Stimulated activated effector memory CD8-positive, alpha-beta T cell treated with anti-CD3 and anti-CD28 coated beads, Interleukin-12 subunit alpha, Interleukin-12 subunit beta, amount 100 ng/mL, for 72 hours (primary cell): ENCODE measurements around the gene ZFYVE28.

ENCODE experiments used
- ATAC-seq: fragments of 150-1000 bp; cut with Tn5 transposase; 2 replicates; pipeline ENCODE4 v1.10.0; 2021
- DNase-seq, 2 donors: peaks; one replicate each; pipeline ENCODE4 v3.0.0; 2021 to 2022; ENCODE audit warnings: low spot score in 2 of 2
- H3K27ac Mint-ChIP-seq: one replicate; pipeline ENCODE4 v1.8.0; 2022; ENCODE audit warnings: mild to moderate bottlenecking, mixed read lengths
- H3K36me3 Mint-ChIP-seq: one replicate; pipeline ENCODE4 v1.8.0; 2022; ENCODE audit warnings: mild to moderate bottlenecking, mixed read lengths
- H3K4me1 Mint-ChIP-seq: one replicate; pipeline ENCODE4 v1.8.0; 2022; ENCODE audit warnings: mixed read lengths
- H3K4me3 Mint-ChIP-seq: one replicate; pipeline ENCODE4 v1.8.0; 2022; ENCODE audit warnings: mild to moderate bottlenecking, mixed read lengths
- H3K9me3 Mint-ChIP-seq: one replicate; pipeline ENCODE4 v1.8.0; 2022; ENCODE audit warnings: mixed read lengths

Gene ZFYVE28

DNA sequence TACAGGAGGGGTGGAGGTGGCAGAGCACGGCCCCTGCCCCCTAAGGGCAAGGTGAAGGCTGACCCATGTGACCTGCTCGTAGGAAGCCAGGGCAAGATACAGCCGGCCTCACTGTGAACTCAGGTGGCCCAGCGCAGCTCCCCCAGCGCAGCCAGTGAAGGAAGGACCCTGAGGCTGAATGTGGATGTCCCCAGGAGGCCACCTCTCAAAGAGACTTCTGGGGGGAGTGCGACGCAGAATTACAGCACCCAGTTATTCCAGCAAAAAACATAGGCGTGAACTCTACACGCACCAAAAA is 52.6 kb downstream of the ZFYVE28 start:
- Mint-ChIP-seq H3K4me3 (peak overlapping the region; percentile 70), H3K4me1 (peaks cover 34% of the 10 kb centered on the region), H3K36me3 (peaks cover 4% of the 10 kb centered on the region), H3K27ac (peak overlapping the region; percentile 92), H3K9me3 (peaks cover 6% of the 10 kb centered on the region)
- no peak for ATAC-seq
- no peak for DNase-seq

DNA sequence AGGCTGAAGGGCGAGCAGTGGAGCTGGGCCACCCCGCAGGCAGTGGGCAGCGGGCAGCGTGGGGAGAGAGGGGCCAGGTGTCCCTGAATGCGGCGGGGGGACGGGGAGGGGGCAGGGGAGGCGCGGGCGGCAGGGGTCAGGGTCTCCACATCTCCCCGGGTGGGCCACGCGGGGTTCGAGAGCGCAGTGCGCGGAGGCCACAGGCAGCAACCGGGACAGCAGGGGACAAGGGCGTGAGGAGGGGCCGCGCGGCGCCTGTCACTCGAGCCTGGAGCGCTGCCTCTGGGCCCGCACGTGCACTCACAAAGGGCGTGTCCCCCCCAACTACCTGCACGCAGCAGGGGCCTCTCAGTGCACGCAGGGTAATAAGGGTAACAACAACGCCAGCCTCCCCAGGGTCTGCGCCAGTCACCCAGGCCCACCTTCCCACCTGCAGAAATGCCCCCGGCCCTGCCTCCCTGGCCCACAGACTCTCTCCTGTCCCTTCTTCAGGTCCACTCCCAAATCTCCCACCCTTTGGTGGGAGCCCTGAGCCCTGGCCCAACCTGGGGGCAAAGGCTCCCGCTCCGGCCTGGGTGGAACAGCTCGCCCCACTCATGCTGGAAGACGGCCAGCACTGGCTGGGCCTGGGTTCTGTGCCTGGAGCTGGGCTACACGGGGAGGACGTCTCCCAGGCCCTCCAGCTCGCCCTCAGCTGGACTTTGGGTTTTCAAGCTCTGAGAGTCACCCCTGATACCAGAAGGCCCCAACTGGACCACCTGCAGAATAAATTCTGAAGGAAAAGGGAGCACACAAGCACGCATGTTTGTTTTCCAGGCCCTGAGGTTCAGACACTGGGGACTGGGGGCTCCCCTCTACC is 53.2 kb downstream of the ZFYVE28 start:
- peak; percentile 8 for ATAC-seq
- H3K36me3 Mint-ChIP-seq, result no peaks in the 10 kb centered on the region
- H3K4me3 Mint-ChIP-seq, result peak overlapping the region; percentile 70
- no peak for DNase-seq
- peak overlapping the region; percentile 92 for H3K27ac Mint-ChIP-seq
- peaks cover 34% of the 10 kb centered on the region for H3K4me1 Mint-ChIP-seq
- H3K9me3 Mint-ChIP-seq, result peaks cover 6% of the 10 kb centered on the region

DNA sequence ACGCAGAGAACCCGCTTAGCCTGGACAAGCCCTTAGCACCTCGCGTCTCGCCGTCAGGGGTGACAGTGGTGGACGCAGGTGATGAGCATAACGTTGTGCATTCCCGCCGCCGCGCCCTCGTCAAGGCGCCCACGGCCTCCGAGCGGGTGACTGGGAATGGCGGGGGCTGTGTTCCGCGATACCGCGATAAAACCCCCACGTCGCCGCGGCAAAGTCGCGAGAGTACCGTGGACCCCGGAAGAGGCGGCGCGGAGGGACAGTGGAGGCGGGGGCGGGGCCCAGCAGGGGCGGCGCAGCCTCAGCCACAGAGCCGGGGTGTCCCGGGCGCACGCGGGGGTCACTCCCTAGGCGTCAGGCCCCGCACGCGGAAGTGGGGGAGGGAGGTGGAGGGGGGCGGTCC is 53.8 kb downstream of the ZFYVE28 start:
- Mint-ChIP-seq H3K27ac (peak overlapping the region; percentile 82), H3K4me3 (peak overlapping the region; percentile 70), H3K9me3 (peaks cover 6% of the 10 kb centered on the region), H3K4me1 (peaks cover 34% of the 10 kb centered on the region), H3K36me3 (no peaks in the 10 kb centered on the region)
- peak; percentile 38 to 70 for DNase-seq
- ATAC-seq, result peak; percentile 86

DNA sequence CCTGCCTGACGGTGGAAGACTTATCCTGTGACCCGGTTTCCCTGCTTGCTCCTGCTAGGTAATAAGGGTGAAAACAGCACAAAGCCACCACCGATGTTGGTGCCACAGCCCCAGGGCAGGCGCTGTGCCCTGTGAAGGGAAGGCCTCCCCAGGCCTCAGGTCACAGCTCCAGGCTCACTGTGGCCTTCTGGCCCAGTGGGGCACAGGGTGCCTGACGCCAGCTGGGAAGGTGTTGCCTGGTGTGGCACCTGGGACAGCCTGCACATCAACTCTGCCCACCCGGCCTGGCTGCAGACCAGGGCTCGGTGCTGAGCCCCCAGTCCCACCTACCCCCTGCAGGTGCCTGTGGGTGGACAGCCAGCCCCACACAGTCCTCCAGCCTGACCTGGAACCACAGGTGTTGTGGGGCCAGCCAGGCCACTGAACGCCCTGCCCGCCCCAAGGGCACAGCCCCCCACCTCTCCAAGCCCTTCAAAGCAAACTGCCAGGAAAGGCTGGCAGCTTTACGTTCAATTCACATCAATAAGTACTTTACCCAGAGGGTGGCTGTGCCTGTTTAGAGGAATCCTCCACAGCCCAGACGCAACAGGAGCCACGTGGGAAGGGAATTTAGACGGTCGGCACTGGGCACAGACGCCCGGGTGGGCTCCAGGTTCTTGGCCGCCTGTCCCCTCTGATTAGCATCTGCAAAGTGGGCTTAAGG is 54.3 kb downstream of the ZFYVE28 start:
- Mint-ChIP-seq H3K4me3 (peak overlapping the region; percentile 70), H3K9me3 (peaks cover 3% of the 10 kb centered on the region), H3K27ac (peak overlapping the region; percentile 82), H3K36me3 (no peaks in the 10 kb centered on the region), H3K4me1 (peaks cover 34% of the 10 kb centered on the region)
- ATAC-seq (no peak), DNase-seq (no peak)

DNA sequence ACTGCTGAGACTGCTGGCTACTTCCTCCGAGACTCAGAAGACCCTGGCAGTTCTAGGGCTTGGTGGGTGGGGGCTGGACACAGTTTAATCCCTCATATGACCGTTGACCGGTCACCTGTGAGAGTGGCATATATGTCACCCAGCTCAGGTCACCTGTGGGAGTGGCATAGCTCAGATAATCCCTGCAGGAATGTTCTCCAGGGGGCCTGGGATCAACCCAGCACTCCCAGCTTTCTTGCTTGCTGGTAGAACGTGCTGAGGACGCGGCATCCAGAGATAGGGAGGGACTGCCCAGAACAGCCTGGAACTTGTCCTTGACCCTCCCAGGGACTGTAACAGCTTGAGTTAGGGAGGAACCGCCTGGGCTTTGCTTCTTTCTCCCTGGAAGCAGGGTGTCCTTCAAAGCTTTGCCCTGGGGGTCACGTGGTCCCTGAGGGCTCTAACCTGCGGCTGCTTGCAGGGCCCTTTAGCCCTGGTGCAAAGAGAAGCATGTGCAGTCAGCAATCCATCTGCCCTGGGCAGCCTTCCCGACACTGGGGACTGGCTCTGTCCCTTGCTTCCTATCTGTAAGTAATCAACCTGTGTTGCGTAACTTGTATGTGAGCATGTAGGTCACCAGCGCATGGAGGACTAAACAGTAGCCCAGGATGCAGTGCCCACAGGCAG is 55.3 kb downstream of the ZFYVE28 start:
- Mint-ChIP-seq H3K9me3 (no peaks in the 10 kb centered on the region), H3K4me3 (no peak overlapping the region), H3K36me3 (no peaks in the 10 kb centered on the region), H3K27ac (peak overlapping the region; percentile 82), H3K4me1 (peaks cover 34% of the 10 kb centered on the region)
- DNase-seq, result no peak
- ATAC-seq, result no peak

DNA sequence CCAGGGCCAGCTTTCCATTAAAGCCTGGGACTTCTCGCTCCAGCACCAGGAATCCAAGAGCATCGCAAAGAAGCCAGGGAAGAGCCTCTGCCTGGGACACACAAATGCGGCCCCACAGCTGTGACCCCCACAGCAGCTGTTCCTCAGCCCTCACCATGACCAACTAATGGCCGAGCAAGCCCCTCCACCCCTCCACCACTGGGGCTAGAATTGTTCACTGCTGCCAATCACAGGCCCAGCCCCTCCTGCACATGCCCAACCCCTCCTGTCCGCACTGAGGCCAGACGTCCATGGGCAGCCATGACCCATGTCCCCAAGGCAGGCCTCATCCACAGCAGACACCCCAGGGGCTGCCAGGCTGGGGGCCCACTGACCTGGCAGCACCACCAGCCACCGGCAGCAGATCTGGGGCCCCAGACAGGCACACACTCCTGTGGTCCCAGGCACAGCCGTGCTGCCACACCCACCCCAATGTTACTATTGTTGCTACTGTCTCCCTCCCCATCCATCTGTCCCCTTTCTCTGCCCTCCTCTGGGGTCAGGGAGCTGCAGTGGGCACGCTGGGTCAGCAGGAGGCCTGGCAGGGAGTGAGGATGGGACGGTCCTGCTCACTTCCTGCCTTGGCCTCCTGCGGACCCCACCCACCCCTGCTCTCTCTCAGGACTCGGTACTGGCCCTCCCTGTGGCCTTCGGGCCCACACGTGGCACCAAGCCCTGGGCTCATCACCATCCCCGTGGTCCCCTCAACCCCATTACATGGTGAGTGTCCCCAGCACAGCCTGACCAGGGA is 56.0 kb downstream of the ZFYVE28 start:
- Mint-ChIP-seq H3K27ac (peak overlapping the region; percentile 45), H3K36me3 (no peaks in the 10 kb centered on the region), H3K4me1 (peaks cover 34% of the 10 kb centered on the region), H3K9me3 (no peaks in the 10 kb centered on the region), H3K4me3 (no peak overlapping the region)
- ATAC-seq (no peak), DNase-seq (no peak)

DNA sequence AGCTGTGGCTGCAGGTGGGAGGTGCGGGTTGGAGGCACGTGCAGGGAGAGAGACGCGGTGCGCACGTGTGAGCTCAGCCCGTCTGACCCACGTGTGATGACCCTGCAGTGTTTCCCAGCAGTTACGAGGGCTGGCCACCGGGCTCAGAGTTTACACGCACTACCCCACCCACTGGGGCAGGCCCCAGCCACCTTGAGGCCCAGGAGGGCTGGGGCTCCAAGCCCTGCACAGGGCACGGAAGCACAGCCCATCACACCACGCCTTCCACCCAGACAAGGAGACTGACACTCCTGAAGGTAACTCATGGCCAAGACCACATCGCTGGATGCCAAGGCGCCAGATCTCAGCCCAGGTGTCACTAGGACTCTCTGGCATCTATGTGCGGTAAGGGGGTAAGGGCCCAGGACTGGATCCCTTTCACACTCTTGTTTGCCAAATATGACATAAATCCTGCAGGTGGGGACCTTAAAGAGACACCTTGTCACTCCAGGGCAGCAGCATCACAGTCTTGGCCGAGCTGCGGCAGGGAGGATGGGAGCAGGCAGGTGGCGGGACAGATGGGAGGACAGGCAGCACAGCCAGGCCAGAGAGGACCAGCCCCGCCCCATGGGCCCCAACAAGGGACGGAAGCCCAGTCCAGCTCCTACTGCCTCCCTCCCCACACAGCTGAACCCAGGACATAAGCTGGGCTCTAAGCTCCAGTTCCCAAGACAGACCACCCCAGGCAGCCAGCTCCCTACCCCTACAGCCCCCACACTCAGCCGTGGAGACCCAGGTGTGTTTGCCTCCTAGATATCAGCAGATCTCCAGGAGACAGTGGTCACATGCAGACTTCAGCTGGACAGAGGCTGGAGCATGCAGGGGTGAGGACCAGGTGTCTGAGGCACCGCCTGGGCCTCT is 56.8 kb downstream of the ZFYVE28 start:
- no peak for DNase-seq
- Mint-ChIP-seq H3K27ac (peak overlapping the region; percentile 45), H3K9me3 (no peaks in the 10 kb centered on the region), H3K4me1 (peaks cover 34% of the 10 kb centered on the region), H3K36me3 (no peaks in the 10 kb centered on the region), H3K4me3 (no peak overlapping the region)
- no peak for ATAC-seq

DNA sequence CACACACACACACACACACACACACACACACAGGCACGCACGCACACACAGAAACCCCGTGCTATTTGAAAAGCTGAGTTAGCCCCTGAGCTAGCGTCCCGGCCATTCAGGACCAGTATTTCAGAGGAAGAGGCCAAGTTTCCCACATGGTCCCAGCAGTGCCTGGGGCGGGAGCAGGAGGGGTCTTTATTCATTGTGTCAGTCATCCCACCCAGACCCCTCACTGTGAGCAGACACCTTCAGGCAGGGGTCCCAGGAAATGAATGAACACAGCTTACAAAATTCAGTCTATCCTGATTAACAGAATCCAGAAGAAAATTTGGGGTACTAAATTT is 58.1 kb downstream of the ZFYVE28 start:
- DNase-seq (no peak), ATAC-seq (no peak)
- no peaks in the 10 kb centered on the region for H3K36me3 Mint-ChIP-seq
- no peak overlapping the region for H3K4me3 Mint-ChIP-seq
- no peak overlapping the region for H3K27ac Mint-ChIP-seq
- H3K4me1 Mint-ChIP-seq, result peaks cover 39% of the 10 kb centered on the region
- H3K9me3 Mint-ChIP-seq, result no peaks in the 10 kb centered on the region

DNA sequence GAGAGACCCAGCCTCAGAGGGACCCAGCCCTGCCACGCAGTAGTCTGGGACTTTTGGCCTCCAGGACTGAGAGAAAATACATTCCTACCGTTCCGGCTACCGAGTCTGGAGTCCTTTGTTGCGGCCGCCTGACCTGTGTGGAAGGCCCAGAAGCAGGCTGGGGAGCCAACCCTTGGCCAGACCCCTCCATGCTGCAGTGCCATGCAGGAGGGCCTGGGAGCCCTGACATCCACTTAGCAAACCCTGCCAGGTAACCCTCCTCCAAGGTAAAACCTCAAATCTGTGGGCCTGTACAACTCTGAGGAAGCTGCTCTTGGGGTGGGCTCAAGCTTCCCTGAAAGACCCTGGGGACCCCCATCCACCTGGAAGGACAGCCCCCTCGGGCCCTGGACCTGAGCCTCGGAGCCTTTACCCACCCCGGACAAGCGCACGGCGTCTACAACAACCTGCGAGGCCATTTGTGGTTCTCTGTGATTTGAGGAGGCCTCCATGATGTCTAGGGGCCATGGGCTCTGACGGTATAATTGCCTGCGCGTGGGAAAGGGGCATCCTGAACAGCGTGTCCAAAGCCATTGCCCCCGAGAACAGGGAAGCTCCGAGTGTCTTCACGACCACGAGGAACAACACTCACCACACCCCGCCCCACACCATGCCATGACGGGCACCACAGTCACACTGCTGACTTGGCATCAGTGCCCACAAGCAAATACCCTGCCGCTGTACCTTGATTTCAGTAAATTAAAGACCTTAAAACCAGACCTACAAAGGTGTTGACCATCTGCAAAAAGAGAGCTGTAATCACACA is 58.7 kb downstream of the ZFYVE28 start:
- ATAC-seq (no peak), DNase-seq (no peak)
- no peak overlapping the region for H3K4me3 Mint-ChIP-seq
- no peaks in the 10 kb centered on the region for H3K9me3 Mint-ChIP-seq
- H3K4me1 Mint-ChIP-seq, result peaks cover 42% of the 10 kb centered on the region
- H3K36me3 Mint-ChIP-seq, result peaks cover 3% of the 10 kb centered on the region
- H3K27ac Mint-ChIP-seq, result no peak overlapping the region

DNA sequence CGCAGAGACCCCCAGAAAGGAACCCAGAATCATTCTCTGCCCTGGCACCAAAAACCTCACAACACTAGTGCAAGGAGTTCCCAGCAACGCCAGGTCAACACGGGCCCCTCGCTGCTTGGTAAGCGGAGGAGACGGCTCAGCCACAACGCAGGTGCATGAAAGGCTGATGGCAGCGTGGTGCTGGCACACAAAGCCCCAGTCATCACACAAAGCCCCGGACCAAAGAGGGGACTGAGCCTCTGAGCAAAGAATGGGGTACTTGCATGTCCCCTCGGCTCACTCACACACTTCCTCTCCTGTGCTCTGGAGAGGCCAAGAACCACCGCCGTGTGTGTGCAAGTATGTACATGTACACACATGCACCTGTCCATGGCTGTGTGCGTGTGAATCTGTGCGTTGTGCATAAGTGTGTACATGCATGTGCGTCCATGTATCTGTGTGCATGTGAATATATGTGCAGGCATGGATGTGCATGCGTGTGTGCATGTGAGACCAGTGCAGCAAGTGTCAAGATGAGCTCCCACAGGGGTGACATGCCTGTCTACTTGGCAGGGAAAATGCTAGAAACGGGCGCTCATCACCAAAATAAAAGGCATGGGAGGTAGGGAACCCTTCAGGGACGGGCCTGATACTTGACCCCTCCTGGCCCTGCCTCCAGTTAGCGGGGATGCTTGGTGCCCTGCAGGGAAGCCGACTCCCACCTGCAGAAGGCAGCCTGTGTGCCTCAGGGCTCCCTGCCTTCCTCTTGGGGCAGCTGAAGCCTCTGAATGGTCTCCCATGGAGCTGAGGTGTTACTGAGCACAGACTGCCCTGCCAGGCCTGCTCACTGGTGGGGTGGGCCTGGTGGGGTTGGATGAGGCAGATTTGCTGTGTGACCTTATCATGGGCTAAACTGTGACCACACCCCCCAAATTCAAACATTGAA is 60.4 kb downstream of the ZFYVE28 start:
- peaks cover 38% of the 10 kb centered on the region for H3K4me1 Mint-ChIP-seq
- no peak overlapping the region for H3K4me3 Mint-ChIP-seq
- DNase-seq (no peak), ATAC-seq (no peak)
- no peaks in the 10 kb centered on the region for H3K9me3 Mint-ChIP-seq
- H3K27ac Mint-ChIP-seq, result no peak overlapping the region
- H3K36me3 Mint-ChIP-seq, result peaks cover 5% of the 10 kb centered on the region

DNA sequence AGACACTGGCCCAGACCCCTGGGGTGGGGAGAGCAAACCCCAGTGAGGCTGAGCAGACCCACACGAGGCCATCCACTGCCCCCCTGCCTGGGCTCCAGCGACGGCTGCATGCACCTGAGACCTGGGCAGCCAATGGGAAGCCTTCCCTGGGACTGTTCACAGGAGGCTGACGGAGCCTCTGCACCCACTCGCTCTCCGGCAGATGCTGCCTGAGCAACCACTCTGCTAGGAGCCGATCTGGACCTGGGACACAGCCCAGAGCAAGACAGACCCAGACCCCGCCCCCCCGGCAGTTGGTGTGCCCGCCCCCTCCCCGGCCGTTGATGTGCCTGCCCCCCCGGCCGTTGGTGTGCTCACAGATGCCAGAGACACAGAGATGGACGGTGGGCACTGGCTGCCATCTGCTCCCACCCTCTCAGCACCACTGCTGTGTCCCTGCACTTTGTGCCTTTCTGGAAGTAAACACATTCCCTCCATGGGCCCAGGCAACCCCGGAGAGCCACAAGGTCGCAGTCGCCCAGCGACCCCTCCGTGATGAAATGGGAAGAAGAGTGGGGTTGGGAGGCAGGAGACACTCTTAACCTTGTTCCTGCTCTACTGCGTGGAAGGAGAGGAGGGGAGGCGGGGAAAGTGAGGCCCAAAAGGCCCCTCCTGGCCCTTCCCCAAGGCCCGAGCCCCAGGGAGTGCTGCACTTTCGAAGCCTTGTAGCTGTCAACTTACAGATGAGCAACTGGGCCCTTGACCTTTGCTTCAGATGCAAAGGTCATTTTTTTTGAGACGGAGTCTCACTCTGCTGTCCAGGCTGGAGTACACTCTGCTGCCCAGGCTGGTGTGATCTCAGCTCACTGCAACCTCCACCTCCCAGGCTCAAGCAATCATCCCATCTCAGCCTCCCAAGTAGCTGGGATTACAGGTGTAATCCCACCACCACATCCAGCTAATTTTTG is 62.0 kb downstream of the ZFYVE28 start:
- H3K4me1 Mint-ChIP-seq, result peaks cover 21% of the 10 kb centered on the region
- H3K9me3 Mint-ChIP-seq, result no peaks in the 10 kb centered on the region
- H3K36me3 Mint-ChIP-seq, result peaks cover 11% of the 10 kb centered on the region
- peak overlapping the region; percentile 37 for H3K27ac Mint-ChIP-seq
- H3K4me3 Mint-ChIP-seq, result no peak overlapping the region
- ATAC-seq, result no peak
- DNase-seq, result no peak

DNA sequence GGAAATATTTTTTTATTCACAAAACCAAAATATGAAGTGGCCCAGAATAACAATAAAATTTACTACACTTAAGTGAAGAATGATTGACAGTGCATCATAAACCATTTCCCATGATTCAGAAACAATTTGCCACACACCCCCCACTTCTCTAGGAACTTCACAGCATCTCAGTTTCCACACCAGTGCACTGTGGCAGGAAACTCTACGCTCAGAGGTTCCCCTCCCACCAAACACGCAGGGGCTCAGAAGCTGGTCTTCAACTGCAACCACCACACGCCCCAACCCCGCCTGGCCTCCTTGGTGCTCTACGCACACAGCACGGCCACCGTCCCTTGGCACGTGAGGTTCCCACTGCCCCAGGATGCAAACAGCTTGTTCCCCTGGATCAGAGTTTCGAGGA is 63.7 kb downstream of the ZFYVE28 start:
- H3K9me3 Mint-ChIP-seq, result no peaks in the 10 kb centered on the region
- no peak overlapping the region for H3K4me3 Mint-ChIP-seq
- DNase-seq (no peak), ATAC-seq (peak; percentile 70)
- peaks cover 16% of the 10 kb centered on the region for H3K4me1 Mint-ChIP-seq
- H3K36me3 Mint-ChIP-seq, result peaks cover 11% of the 10 kb centered on the region
- no peak overlapping the region for H3K27ac Mint-ChIP-seq
